Karpas-422 (cell line): ENCODE data around the gene GRIN3B. TPM values are rescaled to one million over a fixed set of nuclear protein-coding genes. Genes with fewer than 3 reads are reported as not detected.

Source experiments
- DNase-seq: peaks from one replicate; pipeline ENCODE4 v3.0.0-alpha.2; 2015
- H2AFZ ChIP-seq: fragments of 200-600 bp; sonication (generic); 2 replicates; pipeline ENCODE4 v1.6.1; 2014; ENCODE audit warnings: antibody characterized with exemption, low read length, mixed read lengths
- H3K27ac ChIP-seq: fragments of 200-600 bp; sonication (generic); 2 replicates; pipeline ENCODE4 v1.5.1; 2014; ENCODE audit warnings: mild to moderate bottlenecking, low read length, moderate library complexity
- H3K27me3 ChIP-seq: fragments of 200-600 bp; sonication (generic); 2 replicates; pipeline ENCODE4 v1.6.1; 2014; ENCODE audit warnings: low read length, mixed read lengths
- H3K36me3 ChIP-seq: fragments of 200-600 bp; sonication (generic); 2 replicates; pipeline ENCODE4 v1.6.1; 2014; ENCODE audit warnings: low read length, mixed read lengths; ENCODE audit not compliant: insufficient read depth
- H3K4me1 ChIP-seq: fragments of 200-600 bp; sonication (generic); 2 replicates; pipeline ENCODE4 v1.6.1; 2014; ENCODE audit warnings: mild to moderate bottlenecking, low read length, mixed read lengths
- H3K4me2 ChIP-seq: fragments of 200-600 bp; sonication (generic); 2 replicates; pipeline ENCODE4 v1.6.1; 2014; ENCODE audit warnings: low read length, low read depth, mild to moderate bottlenecking; ENCODE audit not compliant: poor library complexity, severe bottlenecking
- H3K4me3 ChIP-seq: fragments of 200-600 bp; sonication (generic); 2 replicates; pipeline ENCODE4 v1.5.1; 2014; ENCODE audit warnings: mild to moderate bottlenecking, antibody characterized with exemption, low read length, mixed read lengths
- H3K79me2 ChIP-seq: fragments of 200-600 bp; sonication (generic); 2 replicates; pipeline ENCODE4 v1.6.1; 2014; ENCODE audit warnings: mild to moderate bottlenecking, low read length, mixed read lengths
- H3K9ac ChIP-seq: fragments of 200-600 bp; sonication (generic); 2 replicates; pipeline ENCODE4 v1.6.0; 2014; ENCODE audit warnings: low read length
- H3K9me2 ChIP-seq: fragments of 200-600 bp; sonication (generic), shearing (Covaris generic); replicated peaks from 2 replicates; pipeline ENCODE4 v1.6.0; 2014; ENCODE audit warnings: mild to moderate bottlenecking, low read length, moderate library complexity; ENCODE audit not compliant: insufficient read depth
- H3K9me3 ChIP-seq: fragments of 300-700, 200-600 bp; sonication (generic); 2 replicates; pipeline ENCODE4 v1.6.1; 2014; ENCODE audit warnings: low read length, mixed read lengths
- H4K20me1 ChIP-seq: fragments of 200-600 bp; sonication (generic); 2 replicates; pipeline ENCODE4 v1.6.1; 2014; ENCODE audit warnings: mild to moderate bottlenecking, antibody characterized with exemption, low read length, low read depth; ENCODE audit not compliant: insufficient read depth
- total RNA-seq: library from RNA; depleted of rRNA; stranded (reverse); fragments of >200 nt; shearing (Covaris generic); gene quantifications from 2 replicates; pipeline ENCODE4 v1.2.3, GENCODE V29; 2014; ENCODE audit warnings: low replicate concordance

The GRIN3B gene
- total RNA-seq, 1 experiment from 2014 or later, result not detected

DNA sequence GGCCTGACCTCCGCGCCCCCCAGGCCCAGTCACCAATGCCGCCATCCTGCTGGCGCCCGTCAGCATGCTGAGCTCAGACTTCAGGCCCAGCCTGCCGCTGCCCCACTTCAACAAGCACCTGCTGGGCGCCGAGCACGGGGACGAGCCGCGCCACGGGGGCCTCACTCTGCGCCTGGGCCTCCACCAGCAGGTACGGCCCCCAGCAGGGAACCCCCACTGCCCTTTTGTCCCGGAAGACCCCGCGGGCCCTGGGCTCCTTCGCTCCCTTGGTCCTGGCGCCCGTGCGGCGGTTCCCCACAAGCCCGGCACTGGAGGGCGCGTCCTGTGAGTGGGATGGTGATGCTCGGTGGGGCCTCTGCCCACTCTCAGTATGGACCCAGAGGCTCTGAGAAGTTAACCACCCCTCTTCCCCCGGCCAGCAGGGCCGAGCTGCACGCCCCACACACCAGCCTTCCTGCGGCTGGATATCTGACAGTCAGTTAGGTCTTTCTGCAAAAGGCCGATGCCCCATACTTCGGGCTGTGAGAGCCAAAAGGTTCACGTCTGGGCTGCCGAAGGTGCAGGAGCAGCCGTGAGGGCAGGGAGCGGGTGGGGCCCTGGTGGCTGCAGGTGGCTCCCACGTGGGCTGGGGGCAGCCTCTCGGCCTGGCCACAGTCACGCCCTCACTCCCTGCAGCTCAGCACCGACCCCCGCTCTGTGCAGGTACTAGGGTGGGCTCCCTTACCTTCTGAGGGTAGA is 8.1 kb upstream of the GRIN3B start:
- H3K36me3 ChIP-seq, result peaks cover 15% of the 10 kb centered on the region; the same call in 1 of the 2 replicates
- no peaks in the 10 kb centered on the region for H3K9me2 ChIP-seq
- no peaks in the 10 kb centered on the region for H3K27me3 ChIP-seq
- H3K27ac ChIP-seq, result no peak overlapping the region
- H3K9me3 ChIP-seq, result no peaks in the 10 kb centered on the region; the same call in 1 of the 2 replicates
- peaks cover 17% of the 10 kb centered on the region; the same call in 1 of the 2 replicates for H4K20me1 ChIP-seq
- no peaks in the 10 kb centered on the region for H3K79me2 ChIP-seq
- no peak overlapping the region for H2AFZ ChIP-seq
- no peak overlapping the region for H3K9ac ChIP-seq
- DNase-seq, result no peak
- no peak overlapping the region for H3K4me3 ChIP-seq
- no peaks in the 10 kb centered on the region for H3K4me1 ChIP-seq
- no peak overlapping the region for H3K4me2 ChIP-seq

DNA sequence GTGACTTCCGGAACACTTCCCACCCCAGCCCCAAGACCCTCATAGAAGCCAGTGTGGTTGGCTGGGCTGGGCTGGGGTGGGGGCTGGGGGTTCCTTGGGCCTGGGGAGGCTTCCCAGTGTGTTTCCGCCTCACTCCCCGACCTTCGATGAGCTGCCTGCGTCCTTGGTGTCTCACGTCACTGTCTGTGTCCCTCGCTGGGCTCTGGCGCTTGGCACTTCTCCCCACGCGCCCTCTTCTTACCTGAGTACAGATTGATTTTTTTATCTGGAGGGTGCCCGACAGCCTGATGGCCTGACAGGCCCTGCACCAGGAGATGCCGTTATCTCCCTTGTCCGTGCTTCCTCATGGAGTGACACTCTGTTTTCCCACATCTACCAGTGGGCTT is 7.6 kb upstream of the GRIN3B start:
- H3K27me3 ChIP-seq, result no peaks in the 10 kb centered on the region
- no peak for DNase-seq
- H3K9ac ChIP-seq, result no peak overlapping the region
- no peak overlapping the region for H3K27ac ChIP-seq
- no peak overlapping the region for H3K4me3 ChIP-seq
- no peak overlapping the region for H3K4me2 ChIP-seq
- H3K9me3 ChIP-seq, result no peaks in the 10 kb centered on the region; the same call in 1 of the 2 replicates
- no peaks in the 10 kb centered on the region for H3K4me1 ChIP-seq
- no peaks in the 10 kb centered on the region for H3K79me2 ChIP-seq
- peaks cover 17% of the 10 kb centered on the region; the same call in 1 of the 2 replicates for H4K20me1 ChIP-seq
- H3K36me3 ChIP-seq, result peaks cover 15% of the 10 kb centered on the region; the same call in 1 of the 2 replicates
- H3K9me2 ChIP-seq, result no peaks in the 10 kb centered on the region
- no peak overlapping the region for H2AFZ ChIP-seq

DNA sequence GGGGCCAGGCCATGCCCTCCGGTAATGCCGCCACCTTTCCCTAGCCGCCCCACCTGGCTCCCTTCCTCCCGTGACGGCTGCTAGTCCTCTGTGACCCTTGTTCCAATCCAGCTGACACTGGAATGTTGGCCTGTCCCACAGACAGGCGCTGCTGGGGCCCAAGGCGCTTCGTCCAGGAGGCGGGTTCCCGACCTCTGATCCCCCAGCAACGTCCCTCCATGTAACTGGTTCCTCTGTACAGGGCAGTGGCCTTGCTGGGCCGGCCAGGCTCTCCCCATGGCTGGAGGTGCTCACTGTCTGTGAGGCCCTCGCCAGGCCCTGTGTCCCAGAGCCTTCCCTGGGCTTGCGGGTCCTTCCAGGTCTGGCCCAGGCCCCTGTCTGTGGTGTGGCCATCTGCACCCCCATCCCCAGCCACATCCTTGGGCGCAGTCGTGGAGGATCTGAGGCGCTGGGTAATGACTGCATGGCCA is 6.8 kb upstream of the GRIN3B start:
- peaks cover 17% of the 10 kb centered on the region; the same call in 1 of the 2 replicates for H4K20me1 ChIP-seq
- no peak for DNase-seq

DNA sequence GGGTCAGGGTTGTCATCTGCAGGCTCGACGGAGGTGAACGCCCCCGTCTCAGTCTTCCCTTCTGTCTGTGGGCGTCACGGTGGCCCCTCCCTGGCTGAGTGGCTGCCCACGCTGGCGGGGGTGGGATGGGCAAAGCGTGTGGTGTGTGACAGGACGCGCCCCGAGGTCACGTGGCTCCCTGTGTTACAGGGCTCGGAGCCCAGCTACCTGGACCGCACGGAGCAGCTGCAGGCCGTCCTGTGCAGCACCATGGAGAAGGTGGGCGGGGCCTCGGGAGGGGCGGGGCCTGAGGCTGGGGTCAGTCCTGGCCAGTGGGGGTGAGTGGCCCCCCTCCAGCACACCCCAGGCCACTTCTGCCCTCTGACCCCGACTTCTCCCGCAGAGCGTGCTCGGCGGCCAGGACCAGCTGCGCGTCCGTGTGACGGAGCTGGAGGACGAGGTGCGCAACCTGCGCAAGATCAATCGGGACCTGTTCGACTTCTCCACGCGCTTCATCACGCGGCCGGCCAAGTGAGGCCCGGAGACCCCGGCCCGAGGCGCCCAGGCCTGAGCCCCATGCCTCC is 6.3 kb upstream of the GRIN3B start:
- H3K27ac ChIP-seq, result no peak overlapping the region
- no peaks in the 10 kb centered on the region for H3K27me3 ChIP-seq
- H3K9ac ChIP-seq, result no peak overlapping the region
- no peaks in the 10 kb centered on the region for H3K79me2 ChIP-seq
- no peaks in the 10 kb centered on the region for H3K9me2 ChIP-seq
- peaks cover 19% of the 10 kb centered on the region; the same call in 1 of the 2 replicates for H4K20me1 ChIP-seq
- H3K4me2 ChIP-seq, result no peak overlapping the region
- no peaks in the 10 kb centered on the region; the same call in 1 of the 2 replicates for H3K9me3 ChIP-seq
- 0 out of 2 replicates have a peak, but pooled peaks cover 15% of the 10 kb centered on the region for H3K36me3 ChIP-seq
- H2AFZ ChIP-seq, result no peak overlapping the region
- no peaks in the 10 kb centered on the region for H3K4me1 ChIP-seq
- no peak overlapping the region for H3K4me3 ChIP-seq
- no peak for DNase-seq

More for the DNA sequence above, 6.8 kb upstream of the GRIN3B start:
- H3K27me3 ChIP-seq, result no peaks in the 10 kb centered on the region
- no peak overlapping the region for H3K9ac ChIP-seq
- no peaks in the 10 kb centered on the region; the same call in 1 of the 2 replicates for H3K9me3 ChIP-seq
- no peak overlapping the region for H3K4me2 ChIP-seq
- no peak overlapping the region for H3K4me3 ChIP-seq
- H3K79me2 ChIP-seq, result no peaks in the 10 kb centered on the region
- H3K27ac ChIP-seq, result no peak overlapping the region
- H3K36me3 ChIP-seq, result peaks cover 15% of the 10 kb centered on the region; the same call in 1 of the 2 replicates
- no peaks in the 10 kb centered on the region for H3K4me1 ChIP-seq
- no peak overlapping the region for H2AFZ ChIP-seq
- H3K9me2 ChIP-seq, result no peaks in the 10 kb centered on the region

DNA sequence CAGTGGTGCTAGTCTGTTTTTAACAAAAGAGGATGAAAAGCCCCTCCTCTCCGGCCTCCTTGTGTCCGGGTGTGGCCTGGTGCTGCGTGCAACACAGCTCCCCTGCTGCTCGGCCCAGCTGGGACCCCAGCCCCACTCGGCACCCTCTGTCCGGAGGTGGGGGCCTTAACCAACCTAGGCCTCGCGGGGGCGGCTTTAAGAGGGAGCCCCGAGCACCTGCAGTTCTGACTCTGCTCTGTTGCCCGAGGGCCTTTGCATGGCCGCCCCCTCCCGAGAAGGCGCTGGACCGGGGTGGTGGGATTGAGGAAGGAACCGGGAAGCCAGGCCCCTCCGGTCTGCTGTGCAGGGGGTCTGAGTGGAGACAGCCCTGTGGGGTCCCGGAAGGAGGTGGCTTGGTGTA is 5.7 kb upstream of the GRIN3B start:
- no peaks in the 10 kb centered on the region for H3K9me2 ChIP-seq
- no peaks in the 10 kb centered on the region for H3K27me3 ChIP-seq
- DNase-seq, result no peak
- no peak overlapping the region for H3K4me2 ChIP-seq
- H3K9ac ChIP-seq, result no peak overlapping the region
- peaks cover 22% of the 10 kb centered on the region; the same call in 1 of the 2 replicates for H4K20me1 ChIP-seq
- no peaks in the 10 kb centered on the region; the same call in 1 of the 2 replicates for H3K9me3 ChIP-seq
- no peak overlapping the region for H2AFZ ChIP-seq
- H3K4me3 ChIP-seq, result no peak overlapping the region
- no peak overlapping the region for H3K27ac ChIP-seq
- H3K4me1 ChIP-seq, result no peaks in the 10 kb centered on the region
- 0 out of 2 replicates have a peak, but pooled peaks cover 15% of the 10 kb centered on the region for H3K36me3 ChIP-seq
- H3K79me2 ChIP-seq, result no peaks in the 10 kb centered on the region

DNA sequence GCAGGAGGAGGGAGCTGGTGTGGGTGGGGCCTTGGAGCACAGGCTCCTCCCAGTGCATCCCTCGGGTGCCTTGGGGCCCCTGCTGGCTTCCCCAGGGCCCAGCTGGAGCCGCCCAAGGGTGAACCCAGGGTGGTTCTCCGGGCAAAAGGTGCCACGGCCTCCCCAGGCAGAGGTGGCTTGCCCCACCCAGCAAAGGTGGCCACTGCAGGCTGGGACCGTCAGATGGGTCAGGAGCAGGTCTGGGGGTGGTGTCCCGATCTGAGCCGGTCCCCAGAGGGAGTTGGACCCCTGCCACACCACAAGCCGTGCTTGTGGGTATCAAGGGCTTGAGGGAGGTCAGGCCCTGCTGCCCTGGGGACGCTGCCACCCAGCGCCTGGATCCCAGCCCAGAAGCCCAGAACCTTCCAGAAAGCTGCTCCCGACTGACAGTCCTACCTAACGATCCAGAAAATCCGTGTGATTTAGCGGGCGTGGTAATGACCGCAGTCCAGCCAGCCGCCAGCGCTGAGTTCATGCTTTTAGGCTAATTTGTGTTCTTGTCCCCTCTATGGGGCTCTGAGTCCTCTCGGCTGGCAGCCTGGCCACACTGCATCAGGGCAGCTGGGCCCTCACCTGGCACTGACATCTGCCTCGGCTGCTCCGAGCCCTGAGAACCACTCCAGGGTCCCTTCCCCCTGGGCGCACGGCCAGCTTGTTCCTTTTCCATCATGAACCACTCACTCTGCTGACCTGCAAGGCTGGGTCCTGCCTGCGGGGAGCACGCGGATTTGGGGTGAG is 5.0 kb upstream of the GRIN3B start:
- DNase-seq, result no peak
- Histone ChIP-seq H3K27ac (no peak overlapping the region), H3K27me3 (no peaks in the 10 kb centered on the region), H3K9me3 (no peaks in the 10 kb centered on the region; the same call in 1 of the 2 replicates), H3K4me1 (no peaks in the 10 kb centered on the region), H3K36me3 (0 out of 2 replicates have a peak, but pooled peaks cover 15% of the 10 kb centered on the region), H3K79me2 (no peaks in the 10 kb centered on the region), H3K9me2 (no peaks in the 10 kb centered on the region), H3K4me2 (no peak overlapping the region), H3K4me3 (no peak overlapping the region), H3K9ac (no peak overlapping the region), H2AFZ (no peak overlapping the region), H4K20me1 (peaks cover 22% of the 10 kb centered on the region; the same call in 1 of the 2 replicates)

DNA sequence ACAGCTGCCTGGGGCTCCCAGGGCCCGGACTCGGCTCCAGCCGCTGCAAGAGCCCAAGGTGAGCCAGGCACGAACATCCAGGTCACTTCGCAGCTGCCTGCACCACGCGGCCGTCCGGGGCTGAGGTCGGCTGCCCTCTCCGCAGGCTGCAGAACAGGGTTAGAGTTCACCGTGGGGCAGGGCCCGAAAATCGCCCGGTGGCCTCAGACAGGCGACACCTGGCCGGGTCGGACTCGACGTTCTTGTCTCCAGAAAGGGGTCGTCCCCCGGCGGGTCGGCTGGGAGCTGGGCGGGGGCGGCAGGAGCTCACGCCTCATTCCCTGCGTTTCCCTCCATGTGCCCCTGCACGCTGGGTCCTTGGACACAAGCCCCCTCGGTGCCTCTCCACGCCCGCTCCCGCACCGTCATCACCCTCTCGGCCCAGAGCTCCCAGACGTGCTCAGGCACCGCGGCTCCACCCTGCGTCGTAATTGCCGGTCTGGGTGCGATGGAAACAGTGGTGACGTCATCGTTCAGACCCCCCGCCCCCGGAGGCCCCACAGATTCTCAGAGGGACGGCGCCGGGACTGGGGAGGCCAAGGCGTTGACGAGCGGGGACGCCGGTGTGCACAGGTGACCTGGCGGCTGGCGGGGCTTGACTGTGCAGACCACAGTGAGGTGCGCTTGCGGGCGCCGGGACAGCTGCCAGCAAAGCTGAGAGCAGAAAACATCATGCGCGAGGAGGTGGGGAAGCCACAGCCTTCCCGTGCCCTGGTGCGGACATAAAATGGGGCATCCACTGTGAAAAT is 4.0 kb upstream of the GRIN3B start:
- H3K79me2 ChIP-seq, result no peaks in the 10 kb centered on the region
- no peak overlapping the region for H2AFZ ChIP-seq
- H3K4me3 ChIP-seq, result no peak overlapping the region
- H3K9me3 ChIP-seq, result no peaks in the 10 kb centered on the region
- H3K4me1 ChIP-seq, result no peaks in the 10 kb centered on the region
- H3K4me2 ChIP-seq, result no peak overlapping the region
- no peaks in the 10 kb centered on the region for H3K9me2 ChIP-seq
- DNase-seq, result peak; percentile 66
- no peak overlapping the region for H3K9ac ChIP-seq
- H3K27ac ChIP-seq, result no peak overlapping the region
- no peaks in the 10 kb centered on the region for H3K27me3 ChIP-seq
- H4K20me1 ChIP-seq, result peaks cover 21% of the 10 kb centered on the region; the same call in 1 of the 2 replicates
- 0 out of 2 replicates have a peak, but pooled peaks cover 9% of the 10 kb centered on the region for H3K36me3 ChIP-seq
